Stimulated activated CD4-positive, alpha-beta T cell treated with anti-CD3 and anti-CD28 coated beads, TNF-alpha, amount 100 ng/mL, for 1 hour (primary cell): ENCODE measurements around the gene CCT6B.
"Not testable (repeated sequence)": the region's sequence is repeated elsewhere in the genome, so short reads cannot be mapped to it uniquely, and the experiment has no call there.

Source experiments
- DNase-seq, 3 donors: peaks; one replicate each; pipeline ENCODE4 v3.0.0-alpha.2; 2020; ENCODE audit warnings: low read depth in 3 of 3, low spot score in 1 of 3

The CCT6B gene

DNA sequence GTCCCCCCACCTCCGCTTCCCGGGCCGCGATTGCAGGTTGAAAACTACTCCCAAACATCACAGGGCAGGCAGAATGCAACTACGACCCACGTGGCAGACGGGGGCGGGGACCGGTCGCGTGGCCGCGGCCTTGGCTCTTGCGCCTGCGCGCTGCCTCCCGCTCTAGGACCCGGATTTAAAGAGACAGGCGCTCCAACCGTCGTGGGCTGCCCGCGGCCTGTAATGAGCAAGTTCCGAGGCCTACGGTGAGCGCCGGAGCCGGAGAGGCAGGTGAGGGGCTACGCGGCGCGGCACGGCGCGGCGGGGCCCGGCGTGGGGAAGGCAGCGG is 19.1 kb upstream of the CCT6B start, which contains the start of gene LIG3:
TSS of gene LIG3 (plus strand) at position 160 of the 328 bp plus-strand sequence. CDS start 2,494 bp downstream, outside the sequence.
- peak; percentile 74 to 89 (median 87) for DNase-seq

DNA sequence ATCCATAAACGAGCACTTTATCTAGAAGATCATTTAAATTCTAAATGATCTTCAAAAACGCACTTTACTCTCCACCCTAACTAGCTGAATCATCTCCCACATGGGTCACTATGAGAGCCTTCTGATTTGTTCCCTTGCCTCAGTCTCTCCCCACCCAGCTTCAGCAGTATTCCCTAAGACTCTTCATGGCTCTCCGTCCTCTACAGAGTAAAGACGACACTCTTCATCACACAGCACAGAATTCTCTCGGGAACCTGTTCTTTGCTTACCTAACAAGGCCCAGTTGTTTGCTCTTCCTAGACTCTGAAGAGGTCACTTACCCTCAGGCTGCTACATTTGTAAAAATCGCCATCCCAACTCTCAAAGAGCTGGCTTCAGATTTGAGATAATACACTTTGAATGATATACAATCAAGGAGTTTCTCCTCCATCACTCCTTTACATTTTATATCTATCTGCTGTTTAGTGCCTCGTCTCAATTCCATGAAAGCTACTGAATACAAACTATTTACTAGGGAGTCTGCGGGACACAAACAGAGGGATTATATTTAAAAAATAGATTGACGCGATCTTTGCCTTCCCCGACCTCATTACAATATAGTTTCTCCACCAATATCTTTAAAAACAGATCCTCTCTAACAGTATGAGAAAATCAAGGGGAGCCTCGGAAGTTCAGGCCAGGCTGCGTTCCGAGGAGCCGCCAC is 18.5 kb upstream of the CCT6B start:
- DNase-seq = no peak

DNA sequence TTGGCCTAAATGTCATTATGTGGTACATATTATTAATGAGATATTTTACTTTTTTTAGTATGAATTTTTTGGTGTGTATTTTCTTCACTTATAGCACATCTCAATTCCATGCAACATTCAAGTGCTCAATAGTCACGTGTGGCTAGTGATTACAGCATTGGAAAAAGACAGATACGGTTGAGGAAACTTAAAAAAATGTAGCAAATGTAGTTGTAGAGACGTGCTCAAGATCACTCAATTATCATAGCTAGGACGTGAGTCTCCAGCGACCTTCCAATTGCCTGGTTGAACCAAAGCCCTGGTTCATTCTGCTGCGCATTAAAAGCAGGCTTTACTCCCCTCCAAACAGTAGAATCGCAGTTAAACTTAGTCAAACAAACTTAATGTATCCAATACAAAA is 17.9 kb upstream of the CCT6B start:
- DNase-seq = no peak

DNA sequence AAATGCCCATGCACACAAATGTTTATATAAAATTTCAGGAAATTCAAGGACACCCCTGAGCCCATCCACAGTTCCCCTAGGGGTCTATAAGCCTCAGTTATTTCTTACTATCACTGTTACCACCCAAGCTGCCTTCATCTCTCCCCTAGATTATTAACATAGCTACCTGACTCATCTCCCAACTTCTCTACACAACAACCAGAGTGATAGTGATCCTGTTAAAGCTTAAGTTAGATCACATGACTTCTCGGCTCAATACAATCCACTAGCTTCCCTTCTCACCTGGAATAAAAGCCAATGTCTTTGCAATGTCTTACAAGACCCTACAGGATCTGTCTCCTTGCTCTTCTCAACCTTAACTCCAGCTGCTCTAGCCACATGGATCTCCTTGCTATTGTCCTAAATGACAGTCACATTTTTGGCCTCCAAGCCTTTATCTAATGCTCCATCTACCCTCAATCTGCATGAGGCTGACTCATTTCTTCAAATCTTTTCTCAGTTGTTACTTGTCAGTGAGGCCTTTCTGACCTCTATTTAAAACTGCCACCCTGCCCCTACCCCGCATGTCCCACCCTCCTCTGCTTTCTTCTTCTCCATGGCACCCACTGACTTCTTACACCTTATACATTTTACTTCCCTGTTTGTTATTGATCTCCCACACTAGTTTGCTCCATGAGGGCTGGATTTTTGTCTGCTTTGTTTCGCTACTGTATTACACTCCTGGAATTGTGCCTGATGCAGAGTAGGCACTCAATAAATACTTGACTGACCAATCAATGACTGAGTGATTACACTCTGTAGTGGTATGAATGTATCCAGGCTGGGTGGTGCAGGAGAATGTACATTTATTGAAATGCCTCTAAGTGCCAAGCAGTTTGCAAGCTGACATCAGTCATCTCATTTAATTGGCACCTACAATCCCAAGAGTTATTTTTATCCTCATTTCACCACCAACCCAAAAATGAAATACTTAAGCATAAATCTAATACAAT is 13.8 kb upstream of the CCT6B start:
- DNase-seq = no peak

DNA sequence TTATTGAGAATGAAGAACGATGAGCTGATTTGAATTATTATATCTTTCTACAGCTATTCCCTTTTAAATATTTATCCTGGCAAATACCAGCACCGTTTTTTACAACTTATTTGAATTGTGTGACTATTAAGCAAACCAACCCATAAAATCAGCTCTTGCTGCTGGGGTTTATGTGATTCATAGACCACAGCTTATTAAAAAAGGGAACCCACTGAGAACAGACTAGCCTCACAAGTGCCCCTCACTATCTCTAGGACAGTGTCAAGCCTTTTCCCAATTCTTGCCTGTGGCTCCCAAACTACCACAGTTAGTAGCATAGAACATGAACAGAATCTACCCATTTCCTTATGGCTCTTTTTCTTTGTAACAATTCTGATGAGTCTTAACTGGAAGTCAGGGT is 12.9 kb upstream of the CCT6B start:
- no peak for DNase-seq

DNA sequence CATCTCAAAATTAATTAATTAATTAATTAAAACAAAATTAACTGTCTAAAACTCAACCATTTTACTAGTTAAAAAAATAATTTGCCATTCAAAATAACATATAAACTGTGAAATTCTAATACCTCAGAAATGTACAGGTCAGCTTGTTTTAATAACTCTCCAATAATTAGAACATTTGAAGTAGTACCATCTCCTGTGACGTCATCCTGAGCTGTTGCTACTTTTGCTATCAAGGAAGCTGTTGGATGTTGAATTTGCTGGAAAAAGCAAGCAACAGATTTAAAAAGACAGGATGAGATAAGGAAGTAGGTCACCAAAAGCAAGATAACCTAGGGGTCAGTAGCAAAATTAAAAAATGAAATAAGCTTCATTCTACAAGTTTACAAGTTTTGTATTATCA is 2.8 kb downstream of the CCT6B start:
- DNase-seq = no peak

DNA sequence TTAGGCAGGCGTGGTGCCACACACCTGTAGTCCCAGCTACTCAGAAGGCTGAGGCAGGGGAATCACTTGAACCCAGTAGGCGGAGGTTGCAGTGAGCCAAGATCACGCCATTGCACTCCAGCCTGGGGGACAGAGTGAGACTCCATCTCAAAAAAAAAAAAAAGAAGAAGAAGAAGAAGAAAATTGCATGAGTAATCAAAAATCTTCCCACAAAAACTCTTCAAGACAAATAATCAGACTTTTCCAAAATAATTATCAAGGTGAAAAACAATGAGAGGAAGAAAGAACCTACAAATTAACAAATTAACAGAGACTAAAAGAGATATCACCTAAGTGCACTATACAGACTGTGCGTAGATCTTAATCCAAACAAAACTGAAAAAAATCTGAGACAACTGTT is 10.5 kb downstream of the CCT6B start:
- not testable (repeated sequence) for DNase-seq

DNA sequence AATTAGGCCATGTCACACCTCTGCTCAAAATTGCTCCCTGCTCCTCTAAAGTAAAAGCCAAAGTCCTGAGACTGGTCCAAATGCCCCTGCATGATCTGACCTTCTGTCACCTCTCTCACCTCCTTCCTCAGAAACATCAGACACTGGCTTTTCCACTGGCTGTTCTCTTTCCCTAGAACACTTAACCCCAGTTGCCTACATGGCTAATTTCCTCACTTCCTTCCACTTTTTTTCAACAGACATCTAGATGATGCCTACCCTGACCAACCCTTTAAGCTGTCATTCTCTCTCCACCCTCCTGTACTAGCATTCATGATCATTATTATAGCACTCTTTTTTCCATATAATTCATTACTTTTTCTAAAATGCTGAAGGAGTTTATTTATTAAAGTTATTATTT is 31.0 kb downstream of the CCT6B start:
- DNase-seq = no peak

DNA sequence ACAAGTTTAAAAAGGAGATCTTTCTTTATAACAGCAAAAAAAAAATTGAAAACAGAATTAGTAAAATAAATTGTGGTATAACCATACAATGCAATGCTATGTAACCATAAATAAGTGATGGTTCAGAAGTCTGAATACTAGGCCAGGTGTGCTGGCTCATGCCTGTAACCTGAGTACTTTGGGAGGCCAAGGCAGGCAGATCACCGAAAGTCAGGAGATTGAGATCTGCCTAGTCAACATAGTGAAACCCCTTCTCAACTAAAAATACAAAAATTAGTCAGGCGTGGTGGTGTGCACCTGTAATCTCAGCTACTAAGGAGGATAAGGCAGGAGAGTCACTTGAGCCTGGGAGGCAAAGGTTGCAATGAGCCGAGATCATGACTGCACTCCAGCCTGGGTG is 34.6 kb downstream of the CCT6B start:
- no peak for DNase-seq

DNA sequence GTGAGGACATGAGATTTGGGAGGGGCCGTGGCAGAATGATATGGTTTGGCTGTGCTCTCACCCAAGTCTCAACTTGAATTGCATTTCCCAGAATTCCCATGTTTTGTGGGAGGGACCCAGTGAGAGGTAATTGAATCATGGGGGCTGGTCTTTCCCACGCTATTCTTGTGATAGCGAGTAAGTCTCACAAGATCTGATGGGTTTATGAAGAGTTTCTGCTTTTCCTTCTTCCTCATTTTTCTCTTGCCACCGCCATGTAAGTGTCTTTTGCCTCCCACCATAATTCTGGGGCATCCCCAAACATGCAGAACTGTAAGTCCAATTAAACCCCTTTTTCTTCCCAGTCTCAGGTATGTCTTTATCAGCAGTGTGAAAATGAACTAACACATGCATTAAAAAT is 40.6 kb downstream of the CCT6B start:
- no peak for DNase-seq

DNA sequence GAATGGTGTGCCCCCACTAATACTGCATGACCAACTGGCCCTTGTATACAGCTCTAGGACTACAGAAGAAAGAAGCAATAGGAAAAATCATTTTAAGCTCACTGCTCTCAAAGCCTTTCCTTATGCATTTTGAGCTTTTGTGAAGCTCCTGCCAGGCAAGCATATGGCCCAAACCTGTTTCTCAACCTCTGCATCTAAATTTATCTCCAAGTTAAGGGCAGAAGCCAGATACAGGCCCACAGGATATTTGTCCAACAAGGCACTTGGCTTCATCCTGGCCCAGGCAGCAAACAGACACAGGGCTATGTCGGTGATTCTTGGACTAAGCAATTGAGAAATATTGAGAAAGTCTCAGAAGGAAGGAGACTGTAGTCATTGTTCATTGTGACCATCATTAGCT is 43.9 kb downstream of the CCT6B start:
- no peak for DNase-seq

DNA sequence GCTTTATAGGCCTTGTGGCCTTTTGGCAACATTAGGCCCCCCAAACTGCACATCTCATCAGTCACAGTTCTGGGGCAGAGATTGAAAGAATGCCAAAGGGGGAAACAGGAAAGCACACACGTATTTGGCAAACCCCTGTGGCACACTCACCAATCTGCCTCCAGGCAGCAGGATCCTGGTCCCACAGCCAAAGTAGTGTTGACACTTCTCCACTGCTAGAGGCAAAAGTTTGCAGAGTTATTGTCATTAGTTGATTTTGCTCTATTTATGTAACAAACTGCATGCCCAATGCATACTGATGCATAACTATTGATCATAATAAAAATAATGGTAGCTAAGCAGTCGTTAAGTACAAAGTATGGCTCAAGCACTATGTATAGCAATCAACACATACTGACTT is 45.1 kb downstream of the CCT6B start:
- DNase-seq = no peak

DNA sequence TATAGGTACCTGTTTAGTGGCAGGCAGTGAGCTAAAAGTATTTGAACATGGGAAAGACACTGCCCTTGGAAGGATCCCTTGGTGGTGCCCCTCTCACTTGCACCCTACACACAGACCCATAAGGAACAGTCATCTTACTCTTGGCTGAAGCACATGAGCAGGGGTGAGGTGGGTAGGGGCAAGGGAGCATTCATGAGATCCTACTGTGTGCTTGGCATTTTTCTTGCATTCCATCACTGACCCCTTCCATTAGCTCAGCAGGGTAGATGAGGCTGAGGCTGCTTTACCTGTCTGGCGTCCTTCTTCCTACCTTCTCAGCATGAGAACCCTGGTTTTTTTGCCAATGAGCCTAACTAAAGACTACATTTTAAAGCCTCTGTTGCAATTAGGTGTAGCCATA is 48.3 kb downstream of the CCT6B start:
- DNase-seq = no peak

DNA sequence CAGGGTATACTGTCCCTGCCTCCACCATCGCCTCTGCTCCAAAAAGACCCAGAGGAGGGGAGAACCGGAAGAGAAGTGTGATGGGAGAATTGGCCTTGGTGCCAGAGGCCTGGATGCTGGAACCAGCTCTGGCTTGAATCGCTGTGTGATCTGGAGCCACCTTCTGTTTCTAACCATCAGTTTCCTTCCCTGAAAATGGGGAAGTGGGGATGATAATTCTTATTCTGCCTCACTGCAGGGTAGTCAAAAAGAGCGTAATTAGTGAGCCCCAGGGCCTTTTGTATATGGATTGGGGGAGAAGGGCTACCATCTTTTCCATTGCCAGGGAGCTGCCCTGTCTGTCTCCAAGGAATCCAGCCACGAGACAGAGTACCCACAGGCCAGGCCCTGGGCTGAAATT is 52.2 kb downstream of the CCT6B start:
- no peak for DNase-seq

DNA sequence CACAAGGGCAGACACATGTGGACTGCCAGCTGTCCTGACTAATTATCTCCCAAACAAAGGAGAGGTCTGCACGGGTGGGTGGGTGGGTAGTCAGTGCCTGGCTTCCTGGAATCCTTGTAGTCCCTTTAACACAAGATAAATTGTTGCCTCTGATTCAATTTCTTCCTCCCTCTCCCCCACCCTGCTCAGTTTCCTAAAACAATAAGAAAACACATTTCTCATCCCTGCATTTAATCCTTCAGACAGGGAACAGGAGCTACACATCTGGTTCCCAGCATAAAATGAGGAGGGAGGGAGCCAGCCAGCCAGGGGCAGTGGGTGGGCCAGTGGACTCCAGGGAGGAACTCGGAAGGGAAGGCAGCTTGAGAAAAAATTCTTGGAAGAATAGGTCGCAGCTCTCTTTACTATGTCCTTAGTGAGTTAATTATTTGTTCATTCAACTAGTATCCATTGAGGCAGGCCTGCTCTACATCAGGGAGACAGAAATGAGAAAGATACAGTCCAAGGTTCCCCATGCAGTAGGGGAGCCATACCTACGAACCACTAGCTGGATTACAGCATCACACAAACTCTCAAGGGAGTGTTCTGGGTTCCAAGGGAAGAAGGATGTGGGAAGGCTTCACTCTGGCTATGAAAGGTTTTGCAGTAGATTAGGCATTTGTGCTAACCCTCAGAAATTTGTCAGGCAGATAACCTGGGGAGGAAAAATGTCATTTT is 58.3 kb downstream of the CCT6B start:
- DNase-seq = no peak

DNA sequence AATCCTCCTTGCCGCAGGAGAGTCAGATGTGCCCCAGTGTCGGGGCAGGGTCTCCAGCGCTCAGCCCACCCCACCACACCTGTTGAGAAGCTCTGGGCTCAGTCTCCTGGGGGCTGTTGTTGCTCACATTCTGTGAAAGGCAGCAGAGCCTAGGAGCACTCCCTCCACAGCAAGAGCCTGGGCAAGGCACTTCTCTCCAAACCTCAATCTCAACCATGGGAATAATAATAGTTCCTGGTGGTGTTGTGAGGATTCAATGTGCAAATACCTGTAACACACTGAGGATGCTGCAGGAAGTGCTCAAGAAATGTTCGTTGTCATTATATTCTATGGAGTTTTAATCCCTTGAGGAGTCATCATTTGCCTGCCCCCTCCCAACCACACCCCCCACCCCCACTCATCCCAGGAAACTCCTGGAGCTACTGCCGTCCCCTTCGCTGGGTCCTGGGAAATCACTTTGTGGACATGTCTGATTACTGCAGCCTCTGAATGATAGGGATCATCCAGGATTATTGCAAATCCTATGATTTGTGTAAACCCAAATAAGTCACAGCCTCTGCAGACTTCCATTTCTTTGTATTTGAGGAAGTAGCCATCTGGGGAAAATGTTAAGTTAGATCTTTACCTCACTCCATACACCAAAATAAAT is 61.5 kb downstream of the CCT6B start:
- DNase-seq = no peak

DNA sequence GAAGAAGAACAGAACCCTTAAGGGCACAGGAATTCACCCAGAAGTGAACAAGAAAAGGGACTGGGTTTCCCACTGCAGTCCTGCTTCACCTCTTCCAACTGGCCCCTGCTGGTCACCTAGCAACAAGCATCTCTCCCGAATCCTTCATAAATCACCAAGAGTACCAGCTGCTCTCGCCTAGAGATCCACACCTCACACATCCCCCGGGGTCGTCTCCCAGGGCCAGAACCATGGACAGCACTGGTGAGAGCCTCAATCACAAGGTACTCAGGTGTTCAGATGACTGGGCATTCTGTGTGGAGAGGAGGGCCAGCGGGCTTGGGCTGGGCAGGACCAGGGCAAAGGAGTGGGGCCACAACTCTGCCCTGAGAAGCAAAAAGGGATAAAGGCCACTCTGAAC is 65.9 kb downstream of the CCT6B start:
- DNase-seq = no peak

DNA sequence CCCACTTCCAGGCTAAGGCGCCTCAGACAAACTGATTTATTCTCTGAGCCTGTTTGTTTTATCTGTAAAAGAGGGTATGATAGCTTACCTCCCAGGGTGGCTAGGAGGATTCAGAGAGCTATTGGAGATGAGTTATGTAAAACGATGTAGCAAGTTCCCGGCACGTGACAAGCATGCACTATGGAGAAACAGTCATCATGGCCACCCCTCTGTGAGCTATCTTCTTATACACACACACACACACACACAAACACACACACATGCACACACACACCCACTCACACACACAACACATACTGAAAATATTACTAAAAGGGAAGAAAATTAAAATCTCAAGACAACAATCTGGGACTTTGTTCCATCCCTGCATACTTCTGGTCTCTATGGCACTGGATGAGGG is 66.3 kb downstream of the CCT6B start:
- DNase-seq = no peak

DNA sequence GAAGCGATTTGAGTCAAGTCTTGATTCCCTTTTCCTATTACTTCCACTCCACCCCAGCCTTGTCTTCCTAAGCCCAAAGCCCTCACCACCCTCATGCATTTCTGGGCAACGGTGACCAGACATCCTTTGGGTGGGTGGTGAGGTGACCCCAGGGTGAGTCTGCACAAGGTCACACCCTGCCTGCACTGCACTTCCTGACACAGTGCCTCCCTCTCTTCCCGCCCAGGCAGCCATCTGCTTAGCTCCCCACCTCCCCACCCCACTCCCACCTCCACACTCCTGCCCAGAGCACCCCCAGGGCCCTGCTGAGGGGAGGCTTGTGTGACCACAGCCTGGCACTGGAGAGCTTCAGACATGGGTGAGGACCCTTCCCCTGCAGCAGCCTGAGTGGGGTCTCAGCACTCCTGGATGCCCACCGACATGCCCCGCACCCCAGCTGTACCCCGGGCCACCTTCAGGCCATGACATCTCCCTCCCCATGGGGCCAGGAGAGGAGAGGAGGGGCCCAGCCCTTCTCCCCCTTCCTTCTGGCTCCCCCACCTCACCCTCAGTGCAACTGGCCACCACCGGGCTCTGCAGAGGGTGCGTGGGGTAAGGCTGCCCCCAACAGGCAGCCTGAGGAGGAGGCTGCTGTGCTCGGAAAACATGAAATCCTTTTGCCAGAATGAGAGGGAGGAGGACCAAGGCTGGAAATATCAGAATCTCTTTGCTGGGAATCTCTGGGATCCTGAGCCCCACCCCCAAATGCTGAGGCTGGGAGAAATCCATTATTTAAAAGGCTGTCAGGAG is 68.6 kb downstream of the CCT6B start:
- no peak for DNase-seq

DNA sequence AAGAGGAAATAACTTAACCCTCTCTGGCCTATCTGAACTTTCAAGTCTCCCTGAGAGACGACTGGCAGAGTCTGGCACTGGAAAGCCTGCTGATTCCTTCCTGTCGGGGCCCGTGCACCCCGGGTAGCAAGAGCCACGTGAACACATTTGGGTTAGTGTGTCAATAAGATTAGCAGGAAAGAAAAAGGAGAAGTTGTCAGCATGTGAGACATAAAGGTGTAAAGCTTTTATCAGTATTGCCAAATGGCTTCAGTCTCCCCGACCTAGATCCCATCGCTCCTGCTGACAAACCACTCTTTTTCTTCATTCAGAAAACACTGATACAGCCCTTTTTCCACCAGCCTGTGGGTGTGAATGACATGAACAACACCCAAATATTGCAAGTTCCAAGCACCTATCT is 74.4 kb downstream of the CCT6B start:
- no peak for DNase-seq

DNA sequence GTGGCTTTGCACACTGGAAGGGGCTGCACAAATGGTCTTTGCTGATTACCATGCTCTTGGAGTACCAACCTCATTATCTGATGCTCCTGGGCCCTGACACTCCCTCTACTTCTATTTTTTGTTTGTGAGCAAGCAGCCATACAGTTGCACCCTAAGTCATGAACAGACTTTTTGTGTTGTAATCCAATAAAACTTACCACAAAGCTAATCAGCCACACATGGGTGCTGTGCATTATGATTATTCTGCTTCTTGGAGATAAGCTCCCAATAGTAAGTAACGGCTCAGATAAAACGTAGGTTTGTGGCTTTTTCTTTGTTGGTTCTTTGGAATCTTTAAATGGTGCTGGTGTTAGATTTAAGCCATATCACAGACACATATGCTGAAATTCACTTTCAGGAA is 76.2 kb downstream of the CCT6B start:
- no peak for DNase-seq
